Ovary (tissue), 9 donors: ENCODE data around the gene GJD3. TPM values are rescaled to one million over a fixed set of nuclear protein-coding genes. Genes with fewer than 3 reads are reported as not detected.
"Not testable (repeated sequence)": the region's sequence is repeated elsewhere in the genome, so short reads cannot be mapped to it uniquely, and the experiment has no call there.

Experiments
- DNase-seq, 5 donors: peaks; one replicate each; pipeline ENCODE4 v3.0.0-alpha.2; 2019 to 2020
- H3K27ac ChIP-seq, 2 donors: fragments of 200-600 bp; one replicate each; pipeline versions ENCODE4 v1.5.1 to v1.8.0; 2019 to 2022
- H3K27me3 ChIP-seq: fragments of 200-600 bp; one replicate; pipeline ENCODE4 v1.8.0; 2022
- H3K36me3 ChIP-seq: fragments of 200-600 bp; sonication (generic); one replicate; pipeline ENCODE4 v1.5.1; 2019
- H3K4me1 ChIP-seq: one replicate; pipeline ENCODE4 v1.8.1; 2013; ENCODE audit warnings: mild to moderate bottlenecking, moderate library complexity; ENCODE audit not compliant: insufficient read depth
- H3K4me3 ChIP-seq: fragments of 200-600 bp; sonication (generic); one replicate; pipeline ENCODE4 v1.5.1; 2017
- H3K9me3 ChIP-seq, 2 donors: fragments of 200-600 bp in 1 of 2; sonication (generic) in 1 of 2; one replicate each; pipeline versions ENCODE4 v1.5.1 to v1.8.1; 2013 to 2019; ENCODE audit warnings: mild to moderate bottlenecking in 1 of 2, moderate library complexity in 1 of 2
- CTCF ChIP-seq, 3 donors: fragments of 450-650 bp in 2 of 3; fragments of 200-600 bp in 1 of 3; IDR thresholded peaks; one replicate each; pipeline versions ENCODE4 v1.5.1 to v1.8.0; 2016 to 2022; ENCODE audit warnings: antibody characterized with exemption in 3 of 3, mild to moderate bottlenecking in 1 of 3
- EP300 ChIP-seq: sonication (generic); formaldehyde crosslinking; IDR thresholded peaks from one replicate; pipeline ENCODE4 v1.6.1; 2017; ENCODE audit warnings: antibody characterized with exemption
- POLR2A ChIP-seq: fragments of 450-650 bp; IDR thresholded peaks from one replicate; pipeline ENCODE4 v1.6.1; 2017; ENCODE audit warnings: antibody characterized with exemption, mild to moderate bottlenecking, moderate library complexity
- WGBS, 3 donors: extraction: QIAGEN DNeasy Blood & Tissue Kit in 1 of 3; methylation state at CpG; one replicate each; pipeline versions ENCODE4 v1.1.5 to v1.1.7; 2013 to 2017; 5-methylcytosine and 5-hydroxymethylcytosine counted together
- intact Hi-C, 4 donors: fragments of 100-400 bp; cut with DNase I; formaldehyde crosslinking; loops; one replicate each; pipeline versions ENCODE4 v1.11.0 to v1.15.1; 2022 to 2023
- polyA plus RNA-seq, 2 donors: library from polyadenylated mRNA; stranded (reverse); fragments of 200-250 nt in 1 of 2; fragments of 350-450 nt in 1 of 2; fragmentation: Illumina TruSeq in 1 of 2; extraction: RNeasy Lipid Tissue Mini Kit (QIAGEN cat#74804) in 1 of 2; gene quantifications; one replicate each; pipeline ENCODE4 v1.2.3, GENCODE V29; 2013 to 2014
- total RNA-seq, 7 donors: library from RNA; depleted of rRNA in 2 of 7; stranded (reverse); fragments of >200 nt in 2 of 7; fragmentation: NEBNext Ultra II Directional in 3 of 7; extraction: Animal tissue kit (Norgen Biotek cat#: 25700) in 3 of 7; gene quantifications; one replicate each; pipeline versions ENCODE4 v1.1.0 to v1.2.4, GENCODE V29; 2016 to 2023
- donor health status: DM: no; HTN: no; CAD: no; lungs with moderate emphysema.
- donor health status: DM: no; HTN: no; CAD: no.
- donor health status: Bipolar disorder and iron deficiency.
- donor health status: DM: yes; HTN: yes; CAD: no.
- donor health status: DM: no; HTN: no; CAD: no.
- donor health status: DM: yes; HTN: yes; CAD: no.

Gene GJD3
- total and polyA plus RNA-seq, 9 donors: 0.24 to 1.8 (median 0.87) TPM; not detected in 3

- TF ChIP-seq CTCF (IDR thresholded peaks at IDR 0.05): no peak
- no peak for TF ChIP-seq EP300
- TF ChIP-seq POLR2A: no peak
- 77 to 83% (median 78%) methylated on average over 14 of the region's 14 CpGs for WGBS, 3 donors
- Histone ChIP-seq H3K27ac (no peak overlapping the region), H3K36me3 (no peaks in the 10 kb centered on the region), H3K9me3 (no peaks in the 10 kb centered on the region), H3K4me3 (no peak overlapping the region), H3K27me3 (no peaks in the 10 kb centered on the region), H3K4me1 (no peaks in the 10 kb centered on the region)
- intact Hi-C loops: loop anchor here in 1 of 4 donors (10.0 kb wide), 1 partner anchor 190 kb away; the partner anchor contains the start of gene CCR7
- no peak for DNase-seq
Measured at GRCh38 chr17:40374821-40375498, 10.4 kb upstream of the GJD3 start.

- H3K9me3 ChIP-seq: no peaks in the 10 kb centered on the region
Measured at GRCh38 chr17:40373999-40374398, 9.5 kb upstream of the GJD3 start.

GRCh38 chr17:40373324-40373723 lies 8.8 kb upstream of the GJD3 start:
- Histone ChIP-seq H3K36me3 (no peaks in the 10 kb centered on the region), H3K27me3 (no peaks in the 10 kb centered on the region), H3K4me1 (no peaks in the 10 kb centered on the region), H3K4me3 (no peak overlapping the region), H3K9me3 (no peaks in the 10 kb centered on the region), H3K27ac (no peak overlapping the region)
- 72 to 85% (median 76%) methylated on average over 4 of the region's 4 CpGs for WGBS, 3 donors
- DNase-seq: no peak
- intact Hi-C loops: loop anchor here in 1 of 4 donors (10.0 kb wide), 1 partner anchor 191 kb away; the partner anchor contains the start of gene CCR7
- TF ChIP-seq POLR2A: no peak
- no peak for TF ChIP-seq EP300

More at GRCh38 chr17:40373999-40374398, 9.5 kb upstream of the GJD3 start:
- Histone ChIP-seq H3K27me3 (no peaks in the 10 kb centered on the region), H3K27ac (no peak overlapping the region), H3K4me3 (no peak overlapping the region), H3K36me3 (no peaks in the 10 kb centered on the region), H3K4me1 (no peaks in the 10 kb centered on the region)
- intact Hi-C loops: loop anchor here in 1 of 4 donors (10.0 kb wide), 1 partner anchor 191 kb away; the partner anchor contains the start of gene CCR7
- whole genome bisulfite sequencing, 3 donors: 75 to 81% (median 75%) methylated on average over 8 of the region's 8 CpGs
- TF ChIP-seq POLR2A (no peak), EP300 (no peak), CTCF (IDR thresholded peaks at IDR 0.05) (no peak)
- no peak for DNase-seq

- not testable (repeated sequence) for H3K4me3 ChIP-seq, H3K9me3 ChIP-seq, DNase-seq, H3K36me3 ChIP-seq, H3K4me1 ChIP-seq, H3K27ac ChIP-seq, H3K27me3 ChIP-seq
- WGBS, 3 donors: 67 to 71% (median 68%) methylated on average over 4 of the region's 4 CpGs
- intact Hi-C loops: loop anchor here in 1 of 4 donors (10.0 kb wide), 1 partner anchor 192 kb away; the partner anchor contains the start of gene CCR7
Measured at GRCh38 chr17:40372644-40373043, 8.1 kb upstream of the GJD3 start.

GRCh38 chr17:40372031-40372430 lies 7.5 kb upstream of the GJD3 start:
- Histone ChIP-seq H3K9me3 (no peaks in the 10 kb centered on the region), H3K4me1 (no peaks in the 10 kb centered on the region), H3K36me3 (no peaks in the 10 kb centered on the region), H3K4me3 (no peak overlapping the region), H3K27me3 (no peaks in the 10 kb centered on the region), H3K27ac (no peak overlapping the region)
- DNase-seq: no peak
- no peak for TF ChIP-seq POLR2A
- TF ChIP-seq CTCF (IDR thresholded peaks at IDR 0.05): no peak
- no peak for TF ChIP-seq EP300
- WGBS, 3 donors: 96 to 98% (median 97%) methylated on average over 2 of the region's 2 CpGs
- intact Hi-C loops: loop anchor here in 1 of 4 donors (10.0 kb wide), 1 partner anchor 193 kb away; the partner anchor contains the start of gene CCR7
